Breast epithelium (tissue), 4 donors: ENCODE results near the gene SLC16A8. TPM values are rescaled to one million over a fixed set of nuclear protein-coding genes. Genes with fewer than 3 reads are reported as not detected.

Source experiments
- DNase-seq, 2 donors: peaks; one replicate each; pipeline ENCODE4 v3.0.0-alpha.2; 2019; ENCODE audit warnings: low spot score in 2 of 2
- H3K27ac ChIP-seq, 2 donors: fragments of 200-600 bp; sonication (generic) in 1 of 2; one replicate each; pipeline ENCODE4 v1.5.1; 2016 to 2019; ENCODE audit warnings: mild to moderate bottlenecking in 1 of 2
- H3K27me3 ChIP-seq, 2 donors: fragments of 200-600 bp; sonication (generic) in 1 of 2; one replicate each; pipeline versions ENCODE4 v1.5.1 to v1.6.0; 2017 to 2019; ENCODE audit warnings: control low read depth in 1 of 2, mild to moderate bottlenecking in 1 of 2
- H3K36me3 ChIP-seq: fragments of 200-600 bp; one replicate; pipeline ENCODE4 v1.5.1; 2019
- H3K4me1 ChIP-seq, 2 donors: fragments of 200-600 bp; sonication (generic); one replicate each; pipeline ENCODE4 v1.5.1; 2016 to 2019; ENCODE audit warnings: control low read depth in 1 of 2
- H3K4me3 ChIP-seq, 3 donors: fragments of 200-600 bp; sonication (generic); 1 replicate in 2 of 3; 2 replicates in 1 of 3; pipeline ENCODE4 v1.5.1; 2016 to 2019; ENCODE audit warnings: mild to moderate bottlenecking in 3 of 3, moderate library complexity in 2 of 3
- H3K9me3 ChIP-seq, 2 donors: fragments of 200-600 bp; sonication (generic) in 1 of 2; one replicate each; pipeline ENCODE4 v1.5.1; 2016 to 2019; ENCODE audit warnings: control low read depth in 1 of 2
- CTCF ChIP-seq, 3 donors: fragments of 450-650 bp; IDR thresholded peaks; one replicate each; pipeline ENCODE4 v1.5.1; 2016 to 2017; ENCODE audit warnings: antibody characterized with exemption in 3 of 3, mild to moderate bottlenecking in 3 of 3, moderate library complexity in 3 of 3
- POLR2A ChIP-seq: fragments of 450-650 bp; IDR thresholded peaks from one replicate; pipeline ENCODE4 v1.6.1; 2016; ENCODE audit warnings: antibody characterized with exemption, mild to moderate bottlenecking, moderate library complexity
- POLR2AphosphoS5 ChIP-seq, 3 donors: sonication (generic); formaldehyde crosslinking; IDR thresholded peaks; one replicate each; pipeline ENCODE4 v1.6.1; 2017; ENCODE audit warnings: antibody characterized with exemption in 3 of 3
- intact Hi-C: fragments of 100-400 bp; cut with DNase I; formaldehyde crosslinking; loops from one replicate; pipeline ENCODE4 v1.15.1; 2023; ENCODE audit warnings: low total_unique reads
- total RNA-seq, 3 donors: library from RNA; depleted of rRNA; stranded (reverse); fragments of >200 nt; gene quantifications; one replicate each; pipeline ENCODE4 v1.1.0, GENCODE V29; 2016

Gene SLC16A8
- total RNA-seq, 3 donors from 2014 or later = 0.33 to 1.3 TPM; not detected in 1

DNA sequence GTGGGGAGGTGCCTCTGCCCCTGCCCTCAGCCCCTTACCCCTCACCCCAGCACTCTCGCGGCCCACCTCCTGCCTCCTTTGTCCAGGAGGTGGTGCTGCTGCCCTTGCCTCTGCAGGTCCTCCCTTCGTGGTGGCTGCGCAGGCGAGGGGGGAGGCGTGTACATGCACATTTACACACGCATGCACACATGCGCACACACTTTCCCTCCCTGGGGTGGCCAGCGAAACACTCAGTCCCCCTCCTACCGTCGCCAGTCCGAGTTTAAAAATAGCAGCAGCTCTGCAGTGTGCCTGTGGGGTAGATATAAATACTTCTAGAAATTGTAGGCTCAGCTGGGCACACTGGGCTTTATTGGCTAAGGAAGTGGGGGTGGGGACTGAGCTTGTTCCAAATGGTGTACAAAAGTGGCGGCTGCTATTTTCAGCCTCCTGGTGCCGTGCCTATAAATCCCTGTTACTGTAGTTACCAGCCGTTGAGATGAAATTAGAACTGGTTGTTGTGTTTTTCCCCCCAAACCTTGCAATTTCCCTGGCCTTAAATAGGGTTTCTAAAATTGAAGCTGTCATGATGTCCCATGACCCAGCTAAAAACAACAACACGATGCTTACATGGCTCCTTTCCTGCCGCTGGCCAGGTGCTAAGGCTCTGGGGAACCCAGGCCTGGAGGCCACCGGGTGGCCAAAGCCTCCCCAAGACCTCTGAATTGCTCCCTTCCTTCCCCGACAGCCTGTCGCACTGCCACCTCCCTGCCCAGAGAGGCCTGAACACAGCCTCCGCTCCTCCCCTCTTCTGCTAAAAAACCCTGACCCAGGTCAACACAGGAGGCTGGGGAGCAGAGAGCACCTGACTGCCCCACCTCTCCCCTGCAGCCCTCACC is 14.4 kb downstream of the SLC16A8 start:
- H3K9me3 ChIP-seq = no peaks in the 10 kb centered on the region
- H3K4me3 ChIP-seq = no peak overlapping the region
- H3K36me3 ChIP-seq = peaks cover 18% of the 10 kb centered on the region
- H3K27me3 ChIP-seq = no peaks in the 10 kb centered on the region
- H3K27ac ChIP-seq = peak overlapping the region in 1 of 2 donors; percentile 43
- no peak for DNase-seq
- no peaks in the 10 kb centered on the region for H3K4me1 ChIP-seq
- no peak for TF ChIP-seq CTCF (IDR thresholded peaks at IDR 0.05)
- TF ChIP-seq POLR2AphosphoS5 (IDR thresholded peaks at IDR 0.05) = no peak
- TF ChIP-seq POLR2A = no peak
- intact Hi-C loops = no loop called here

GRCh38 chr22:38068641-38069371 is 15.2 kb downstream of the SLC16A8 start:
- no peaks in the 10 kb centered on the region for H3K27me3 ChIP-seq
- peak overlapping the region in 1 of 2 donors; percentile 43 for H3K27ac ChIP-seq
- TF ChIP-seq POLR2AphosphoS5 (IDR thresholded peaks at IDR 0.05) = no peak
- no peak for TF ChIP-seq POLR2A
- TF ChIP-seq CTCF (IDR thresholded peaks at IDR 0.05) = no peak
- no peaks in the 10 kb centered on the region for H3K4me1 ChIP-seq
- no peak overlapping the region for H3K4me3 ChIP-seq
- intact Hi-C loops = no loop called here
- H3K9me3 ChIP-seq = no peaks in the 10 kb centered on the region
- DNase-seq = no peak
- H3K36me3 ChIP-seq = peaks cover 14% of the 10 kb centered on the region

GRCh38 chr22:38067761-38068360 is 16.1 kb downstream of the SLC16A8 start:
- Histone ChIP-seq H3K4me1 (no peaks in the 10 kb centered on the region), H3K27me3 (no peaks in the 10 kb centered on the region), H3K27ac (peak overlapping the region in 1 of 2 donors; percentile 32), H3K36me3 (peaks cover 14% of the 10 kb centered on the region), H3K4me3 (no peak overlapping the region), H3K9me3 (no peaks in the 10 kb centered on the region)
- no peak for DNase-seq
- intact Hi-C loops = no loop called here
- TF ChIP-seq POLR2A (no peak), CTCF (IDR thresholded peaks at IDR 0.05) (no peak), POLR2AphosphoS5 (IDR thresholded peaks at IDR 0.05) (no peak)

DNA sequence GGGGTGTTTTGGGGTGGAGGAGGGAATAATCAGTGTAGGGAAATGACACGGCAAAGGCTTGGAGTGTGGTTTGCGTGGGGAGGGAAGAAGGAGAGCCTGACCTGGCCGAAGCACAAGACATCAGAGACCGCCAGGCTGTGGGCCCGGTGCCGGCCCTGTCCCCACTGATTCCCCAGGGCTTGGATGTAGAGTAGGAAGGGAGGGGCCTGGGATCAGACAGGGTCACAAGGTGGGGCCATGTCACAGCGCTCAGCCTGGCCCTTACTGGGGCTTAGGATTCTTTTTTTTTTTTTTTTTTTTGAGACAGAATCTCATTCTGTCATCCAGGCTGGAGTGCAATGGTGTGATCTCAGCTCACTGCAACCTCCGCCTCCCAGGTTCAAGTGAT is 17.0 kb downstream of the SLC16A8 start:
- H3K36me3 ChIP-seq = peaks cover 14% of the 10 kb centered on the region
- no peaks in the 10 kb centered on the region for H3K27me3 ChIP-seq
- no peak overlapping the region for H3K27ac ChIP-seq
- no peak for TF ChIP-seq POLR2AphosphoS5 (IDR thresholded peaks at IDR 0.05)
- TF ChIP-seq CTCF (IDR thresholded peaks at IDR 0.05) = no peak
- H3K4me3 ChIP-seq = no peak overlapping the region
- no peaks in the 10 kb centered on the region for H3K9me3 ChIP-seq
- DNase-seq = no peak
- H3K4me1 ChIP-seq = no peaks in the 10 kb centered on the region
- intact Hi-C loops = no loop called here
